AG04450 (cell line): ENCODE measurements around the gene TPM3. TPM values are rescaled to one million over a fixed set of nuclear protein-coding genes. Genes with fewer than 3 reads are reported as not detected.

Experiments
- CTCF ChIA-PET: fragments of 300-600, 350-600 bp; formaldehyde crosslinking; extraction: SDS; loops from one replicate; lab custom pipeline; 2022; ENCODE audit warnings: antibody characterized with exemption, inconsistent platforms; lab: Charles Lee
- POLR2A ChIA-PET: fragments of 350-600 bp; formaldehyde crosslinking; extraction: SDS; loops from one replicate; lab custom pipeline; 2021; ENCODE audit warnings: antibody characterized with exemption, inconsistent platforms; lab: Yijun Ruan, JAX
- DNase-seq: peaks from one replicate; pipeline ENCODE4 v3.0.0-alpha.2; 2011; ENCODE audit warnings: low read depth, low spot score
- H3K27ac ChIP-seq: one replicate; pipeline ENCODE4 v1.5.1; 2012; ENCODE audit warnings: low read depth, low read length, control low read depth
- H3K27me3 ChIP-seq: one replicate; pipeline ENCODE4 v1.6.0; 2012; ENCODE audit warnings: low read length; ENCODE audit not compliant: control insufficient read depth, insufficient read depth
- H3K4me3 ChIP-seq: 2 replicates; pipeline ENCODE4 v1.5.1; 2011; ENCODE audit warnings: mild to moderate bottlenecking, low read depth, low read length, control low read depth
- H3K9me3 ChIP-seq: 2 replicates; pipeline ENCODE4 v1.5.1; 2012; ENCODE audit warnings: low read length; ENCODE audit not compliant: control insufficient read depth, insufficient read depth
- CTCF ChIP-seq: IDR thresholded peaks from 2 replicates; pipeline ENCODE4 v1.5.1; 2011; ENCODE audit warnings: low read depth, low read length, control low read depth, inconsistent platforms
- polyA plus RNA-seq: library from polyadenylated mRNA; depleted of rRNA; stranded (reverse); fragments of >200 nt; gene quantifications from 2 replicates; pipeline ENCODE4 v1.2.3, GENCODE V29; 2011

TPM3 gene
- polyA plus RNA-seq, 1 experiment: 565 TPM

GRCh38 chr1:154171223-154171583 is 20.7 kb downstream of the TPM3 start:
- no peaks in the 10 kb centered on the region for H3K27me3 ChIP-seq
- DNase-seq: no peak
- H3K27ac ChIP-seq: no peak overlapping the region
- ChIA-PET CTCF (no interaction called here), POLR2A (interaction anchor here (0.8 kb wide), 1 partner anchor 11 kb away, joined by 3 read pairs; no protein-coding TSS in a partner anchor)
- no peaks in the 10 kb centered on the region for H3K9me3 ChIP-seq
- no peak for TF ChIP-seq CTCF
- no peak overlapping the region for H3K4me3 ChIP-seq

- H3K27ac ChIP-seq: no peak overlapping the region
- H3K9me3 ChIP-seq: no peaks in the 10 kb centered on the region
- DNase-seq: no peak
- TF ChIP-seq CTCF: no peak
- ChIA-PET POLR2A (interaction anchor here (0.8 kb wide), 1 partner anchor 11 kb away, joined by 3 read pairs; no protein-coding TSS in a partner anchor), CTCF (no interaction called here)
- no peaks in the 10 kb centered on the region for H3K27me3 ChIP-seq
- no peak overlapping the region for H3K4me3 ChIP-seq
Measured at GRCh38 chr1:154170547-154171222, 21.2 kb downstream of the TPM3 start.

GRCh38 chr1:154167461-154167860 is 24.4 kb downstream of the TPM3 start:
- H3K9me3 ChIP-seq: no peaks in the 10 kb centered on the region
- no peak for TF ChIP-seq CTCF
- H3K4me3 ChIP-seq: no peak overlapping the region
- H3K27me3 ChIP-seq: no peaks in the 10 kb centered on the region
- no peak for DNase-seq
- POLR2A ChIA-PET: interaction anchor here (0.7 kb wide), 1 partner anchor 177 kb away, joined by 4 read pairs; the partner anchor contains the start of gene RPS27
- no peak overlapping the region for H3K27ac ChIP-seq
- CTCF ChIA-PET: interaction anchor here (0.6 kb wide), 1 partner anchor 22 kb away, joined by 5 read pairs; no protein-coding TSS in a partner anchor

- H3K27ac ChIP-seq: no peak overlapping the region
- no peak overlapping the region for H3K4me3 ChIP-seq
- ChIA-PET CTCF (interaction anchor here (0.7 kb wide), 1 partner anchor 656 kb away, joined by 7 read pairs; no protein-coding TSS in a partner anchor), POLR2A (no interaction called here)
- DNase-seq: no peak
- H3K9me3 ChIP-seq: no peaks in the 10 kb centered on the region
- no peak for TF ChIP-seq CTCF
- no peaks in the 10 kb centered on the region for H3K27me3 ChIP-seq
Measured at GRCh38 chr1:154166207-154166606, 25.7 kb downstream of the TPM3 start.

GRCh38 chr1:154159554-154159953 is 32.3 kb downstream of the TPM3 start:
- ChIA-PET POLR2A (interaction anchor here (0.6 kb wide), 2 partner anchors 135 to 169 kb away, joined by 4 read pairs; partner anchors contain the start of gene RPS27), CTCF (no interaction called here)
- H3K27ac ChIP-seq: no peak overlapping the region
- no peak overlapping the region for H3K4me3 ChIP-seq
- H3K27me3 ChIP-seq: no peaks in the 10 kb centered on the region
- no peak for DNase-seq
- no peak for TF ChIP-seq CTCF
- no peaks in the 10 kb centered on the region; the same call in 1 of the 2 replicates for H3K9me3 ChIP-seq
